ENCODE results near the gene NSD1. TPM values are rescaled to one million over a fixed set of nuclear protein-coding genes. Genes with fewer than 3 reads are reported as not detected.

The NSD1 gene
- total RNA-seq, 4 donors from 2014 or later, result 61.9 to 114 (median 73.9) TPM

DNA sequence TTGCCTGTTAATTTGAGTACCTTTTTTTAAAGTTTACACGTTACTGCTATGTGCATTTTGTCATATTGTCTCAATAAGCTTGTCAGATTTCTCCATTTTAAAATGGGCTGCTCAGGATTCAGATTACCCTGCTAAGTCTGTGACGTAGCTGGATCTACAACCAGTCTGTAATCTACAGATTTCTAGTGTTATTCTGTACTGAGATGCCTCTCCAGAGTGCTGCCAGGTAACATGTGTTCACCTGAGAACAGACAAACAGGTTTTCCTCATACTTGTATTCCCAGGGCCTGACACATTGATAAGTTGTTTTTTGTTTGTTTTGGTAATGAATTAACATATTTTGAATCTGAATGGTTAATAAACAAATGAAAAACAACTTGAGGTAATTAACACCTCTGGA is 154.6 kb downstream of the NSD1 start:
- intact Hi-C loops (cut with DNase I), result no loop called here
- WGBS, 2 donors, result 79 to 94% methylated on average over 2 of the region's 2 CpGs

DNA sequence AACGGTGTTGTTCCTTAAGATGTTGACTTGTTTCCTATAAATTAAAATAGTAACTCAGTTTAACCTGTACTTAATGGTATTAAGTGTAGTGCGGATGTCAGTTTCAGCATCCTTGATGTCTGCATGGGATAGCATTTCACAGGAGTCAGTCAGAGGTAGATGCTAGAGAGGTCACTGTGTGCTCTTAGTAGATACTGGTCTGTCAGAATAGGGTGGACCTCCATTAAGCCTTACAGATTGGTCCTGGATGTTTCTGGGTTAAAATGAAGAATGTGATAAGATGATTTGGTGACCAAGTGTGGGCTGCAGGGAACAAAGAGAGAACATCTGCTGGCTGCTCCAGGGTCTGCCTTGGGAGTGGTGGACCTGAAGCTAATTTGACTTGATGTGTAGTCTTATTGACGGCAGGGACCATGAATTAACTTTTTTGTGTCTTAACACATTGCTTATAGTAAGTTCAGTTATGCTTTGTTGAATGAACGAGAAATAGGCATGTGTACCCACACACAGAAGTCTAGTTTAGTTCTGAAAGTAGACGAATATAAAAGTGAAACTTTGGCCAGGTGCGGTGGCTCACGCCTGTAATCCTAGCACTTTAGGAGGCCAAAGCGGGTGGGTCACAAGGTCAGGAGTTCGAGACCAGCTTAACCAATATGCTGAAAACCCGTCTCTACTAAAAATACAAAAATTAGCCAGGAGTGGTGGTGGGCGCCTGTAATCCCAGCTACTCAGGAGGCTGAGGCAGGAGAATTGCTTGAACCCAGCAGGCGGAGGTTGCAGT is 157.4 kb downstream of the NSD1 start:
- intact Hi-C loops (cut with DNase I), result no loop called here
- TF ChIP-seq, protein P1, sequence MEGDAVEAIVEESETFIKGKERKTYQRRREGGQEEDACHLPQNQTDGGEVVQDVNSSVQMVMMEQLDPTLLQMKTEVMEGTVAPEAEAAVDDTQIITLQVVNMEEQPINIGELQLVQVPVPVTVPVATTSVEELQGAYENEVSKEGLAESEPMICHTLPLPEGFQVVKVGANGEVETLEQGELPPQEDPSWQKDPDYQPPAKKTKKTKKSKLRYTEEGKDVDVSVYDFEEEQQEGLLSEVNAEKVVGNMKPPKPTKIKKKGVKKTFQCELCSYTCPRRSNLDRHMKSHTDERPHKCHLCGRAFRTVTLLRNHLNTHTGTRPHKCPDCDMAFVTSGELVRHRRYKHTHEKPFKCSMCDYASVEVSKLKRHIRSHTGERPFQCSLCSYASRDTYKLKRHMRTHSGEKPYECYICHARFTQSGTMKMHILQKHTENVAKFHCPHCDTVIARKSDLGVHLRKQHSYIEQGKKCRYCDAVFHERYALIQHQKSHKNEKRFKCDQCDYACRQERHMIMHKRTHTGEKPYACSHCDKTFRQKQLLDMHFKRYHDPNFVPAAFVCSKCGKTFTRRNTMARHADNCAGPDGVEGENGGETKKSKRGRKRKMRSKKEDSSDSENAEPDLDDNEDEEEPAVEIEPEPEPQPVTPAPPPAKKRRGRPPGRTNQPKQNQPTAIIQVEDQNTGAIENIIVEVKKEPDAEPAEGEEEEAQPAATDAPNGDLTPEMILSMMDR (IDR thresholded peaks at IDR 0.05), result no peak
- TF ChIP-seq POLR2A (IDR thresholded peaks at IDR 0.05), result no peak
- Histone ChIP-seq H3K27ac (no peak overlapping the region), H3K4me3 (replicated peaks in 1 of 3) (no peak overlapping the region), H3K4me1 (no peaks in the 10 kb centered on the region), H3K36me3 (peaks cover 55 to 58% of the 10 kb centered on the region in 2 donors), H3K27me3 (no peaks in the 10 kb centered on the region), H3K9me3 (no peaks in the 10 kb centered on the region)
- no peak for DNase-seq
- WGBS, 2 donors, result 95 to 97% methylated on average over 12 of the region's 12 CpGs

More for the DNA sequence above, 154.6 kb downstream of the NSD1 start:
- no peaks in the 10 kb centered on the region for H3K4me1 ChIP-seq
- H3K36me3 ChIP-seq, result peaks cover 50 to 55% of the 10 kb centered on the region in 2 donors
- no peaks in the 10 kb centered on the region for H3K9me3 ChIP-seq
- H3K4me3 ChIP-seq (replicated peaks in 1 of 3), result no peak overlapping the region
- TF ChIP-seq POLR2A (IDR thresholded peaks at IDR 0.05), result no peak
- TF ChIP-seq, protein P1 (IDR thresholded peaks at IDR 0.05), result no peak
- DNase-seq, result no peak
- H3K27me3 ChIP-seq, result no peaks in the 10 kb centered on the region
- H3K27ac ChIP-seq, result no peak overlapping the region

DNA sequence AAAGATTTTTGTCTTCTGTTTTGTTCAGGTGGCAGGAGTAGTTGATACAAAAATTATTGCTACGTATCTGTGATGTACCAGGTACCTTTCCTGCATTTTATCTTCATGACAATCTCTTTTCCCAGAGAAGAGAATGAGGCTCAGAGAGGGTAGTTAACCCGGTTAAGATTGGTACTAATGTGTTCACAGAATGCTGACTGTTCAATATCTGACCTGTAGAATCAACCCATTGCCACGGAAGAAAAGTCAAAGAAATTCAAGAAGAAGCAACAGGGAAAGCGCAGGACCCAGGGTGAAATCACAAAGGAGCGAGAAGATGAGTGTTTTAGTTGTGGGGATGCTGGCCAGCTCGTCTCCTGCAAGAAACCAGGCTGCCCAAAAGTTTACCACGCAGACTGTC is 158.2 kb downstream of the NSD1 start:
- H3K4me1 ChIP-seq, result no peaks in the 10 kb centered on the region
- DNase-seq, result no peak
- H3K27ac ChIP-seq, result no peak overlapping the region
- WGBS, 2 donors, result 96 to 97% methylated on average over 7 of the region's 7 CpGs
- no peaks in the 10 kb centered on the region for H3K27me3 ChIP-seq
- no peak overlapping the region for H3K4me3 ChIP-seq (replicated peaks in 1 of 3)
- intact Hi-C loops (cut with DNase I), result no loop called here
- H3K36me3 ChIP-seq, result peaks cover 55 to 61% of the 10 kb centered on the region in 2 donors
- no peaks in the 10 kb centered on the region for H3K9me3 ChIP-seq
- TF ChIP-seq POLR2A (IDR thresholded peaks at IDR 0.05), result no peak
- TF ChIP-seq, protein P1 (IDR thresholded peaks at IDR 0.05), result no peak

DNA sequence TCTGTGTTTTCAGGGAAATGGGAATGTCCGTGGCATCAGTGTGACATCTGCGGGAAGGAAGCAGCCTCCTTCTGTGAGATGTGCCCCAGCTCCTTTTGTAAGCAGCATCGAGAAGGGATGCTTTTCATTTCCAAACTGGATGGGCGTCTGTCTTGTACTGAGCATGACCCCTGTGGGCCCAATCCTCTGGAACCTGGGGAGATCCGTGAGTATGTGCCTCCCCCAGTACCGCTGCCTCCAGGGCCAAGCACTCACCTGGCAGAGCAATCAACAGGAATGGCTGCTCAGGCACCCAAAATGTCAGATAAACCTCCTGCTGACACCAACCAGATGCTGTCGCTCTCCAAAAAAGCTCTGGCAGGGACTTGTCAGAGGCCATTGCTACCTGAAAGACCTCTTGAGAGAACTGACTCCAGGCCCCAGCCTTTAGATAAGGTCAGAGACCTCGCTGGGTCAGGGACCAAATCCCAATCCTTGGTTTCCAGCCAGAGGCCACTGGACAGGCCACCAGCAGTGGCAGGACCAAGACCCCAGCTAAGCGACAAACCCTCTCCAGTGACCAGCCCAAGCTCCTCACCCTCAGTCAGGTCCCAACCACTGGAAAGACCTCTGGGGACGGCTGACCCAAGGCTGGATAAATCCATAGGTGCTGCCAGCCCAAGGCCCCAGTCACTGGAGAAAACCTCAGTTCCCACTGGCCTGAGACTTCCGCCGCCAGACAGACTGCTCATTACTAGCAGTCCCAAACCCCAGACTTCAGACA is 160.4 kb downstream of the NSD1 start:
- intact Hi-C loops (cut with DNase I), result no loop called here
- Histone ChIP-seq H3K27me3 (no peaks in the 10 kb centered on the region), H3K4me3 (replicated peaks in 1 of 3) (no peak overlapping the region), H3K4me1 (no peaks in the 10 kb centered on the region), H3K9me3 (no peaks in the 10 kb centered on the region), H3K36me3 (peaks cover 47 to 51% of the 10 kb centered on the region in 2 donors), H3K27ac (no peak overlapping the region)
- TF ChIP-seq POLR2A (IDR thresholded peaks at IDR 0.05), result no peak
- TF ChIP-seq, protein P1 (IDR thresholded peaks at IDR 0.05), result no peak
- DNase-seq, result no peak
- WGBS, 2 donors, result 94 to 97% methylated on average over 10 to 12 of the region's 12 CpGs

DNA sequence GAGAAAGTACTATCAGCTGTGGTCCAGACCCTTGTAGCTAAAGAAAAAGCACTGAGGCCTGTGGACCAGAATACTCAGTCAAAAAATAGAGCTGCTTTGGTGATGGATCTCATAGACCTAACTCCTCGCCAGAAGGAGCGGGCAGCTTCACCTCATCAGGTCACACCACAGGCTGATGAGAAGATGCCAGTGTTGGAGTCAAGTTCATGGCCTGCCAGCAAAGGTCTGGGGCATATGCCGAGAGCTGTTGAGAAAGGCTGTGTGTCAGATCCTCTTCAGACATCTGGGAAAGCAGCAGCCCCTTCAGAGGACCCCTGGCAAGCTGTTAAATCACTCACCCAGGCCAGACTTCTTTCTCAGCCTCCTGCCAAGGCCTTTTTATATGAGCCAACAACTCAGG is 161.1 kb downstream of the NSD1 start:
- peaks cover 44 to 47% of the 10 kb centered on the region in 2 donors for H3K36me3 ChIP-seq
- H3K4me3 ChIP-seq (replicated peaks in 1 of 3), result no peak overlapping the region
- intact Hi-C loops (cut with DNase I), result no loop called here
- peaks cover 0 to under 1% of the 10 kb centered on the region in 2 donors for H3K4me1 ChIP-seq
- TF ChIP-seq, protein P1 (IDR thresholded peaks at IDR 0.05), result no peak
- no peak for TF ChIP-seq POLR2A (IDR thresholded peaks at IDR 0.05)
- no peaks in the 10 kb centered on the region for H3K9me3 ChIP-seq
- H3K27me3 ChIP-seq, result no peaks in the 10 kb centered on the region
- no peak for DNase-seq
- 87 to 93% methylated on average over 2 to 3 of the region's 3 CpGs for WGBS, 2 donors
- no peak overlapping the region for H3K27ac ChIP-seq

Data from thyroid gland (tissue), 4 donors.